Osteocyte (in vitro differentiated cells): ENCODE results near the gene EPB41L3. TPM values are rescaled to one million over a fixed set of nuclear protein-coding genes. Genes with fewer than 3 reads are reported as not detected.
A peak's percentile ranks its signal among the peaks of the same experiment; 100 is the strongest.

ENCODE experiments used
- DNase-seq: peaks from one replicate; pipeline ENCODE4 v3.0.0; 2021; ENCODE audit warnings: mixed read lengths; ENCODE audit not compliant: unreplicated experiment; ENCODE audit errors: extremely low spot score
- H3K27ac Mint-ChIP-seq: one replicate; pipeline ENCODE4 v1.8.0; 2021; ENCODE audit warnings: mild to moderate bottlenecking, mixed read lengths; ENCODE audit not compliant: unreplicated experiment
- H3K27me3 Mint-ChIP-seq: one replicate; pipeline ENCODE4 v1.8.0; 2021; ENCODE audit warnings: mixed read lengths; ENCODE audit not compliant: unreplicated experiment
- H3K36me3 Mint-ChIP-seq: one replicate; pipeline ENCODE4 v1.8.0; 2021; ENCODE audit warnings: mixed read lengths; ENCODE audit not compliant: unreplicated experiment
- H3K4me1 Mint-ChIP-seq: one replicate; pipeline ENCODE4 v1.8.0; 2021; ENCODE audit warnings: mixed read lengths; ENCODE audit not compliant: unreplicated experiment
- H3K4me3 Mint-ChIP-seq: one replicate; pipeline ENCODE4 v1.8.0; 2021; ENCODE audit warnings: mild to moderate bottlenecking, moderate library complexity, mixed read lengths; ENCODE audit not compliant: unreplicated experiment
- H3K9me3 Mint-ChIP-seq: one replicate; pipeline ENCODE4 v1.8.0; 2021; ENCODE audit warnings: mixed read lengths; ENCODE audit not compliant: unreplicated experiment
- total RNA-seq: library from RNA; stranded (reverse); gene quantifications from 2 replicates; pipeline ENCODE4 v1.2.1, GENCODE V29; 2021
- TF ChIP-seq, protein P1 (sequence below): fragments of 200-600 bp; sonication (generic); IDR thresholded peaks from 2 replicates; pipeline ENCODE4 v1.5.0; 2021; ENCODE audit warnings: antibody characterized with exemption, mild to moderate bottlenecking, moderate library complexity

EPB41L3 gene
- total RNA-seq, 1 donor from 2014 or later = 15.6 TPM

DNA sequence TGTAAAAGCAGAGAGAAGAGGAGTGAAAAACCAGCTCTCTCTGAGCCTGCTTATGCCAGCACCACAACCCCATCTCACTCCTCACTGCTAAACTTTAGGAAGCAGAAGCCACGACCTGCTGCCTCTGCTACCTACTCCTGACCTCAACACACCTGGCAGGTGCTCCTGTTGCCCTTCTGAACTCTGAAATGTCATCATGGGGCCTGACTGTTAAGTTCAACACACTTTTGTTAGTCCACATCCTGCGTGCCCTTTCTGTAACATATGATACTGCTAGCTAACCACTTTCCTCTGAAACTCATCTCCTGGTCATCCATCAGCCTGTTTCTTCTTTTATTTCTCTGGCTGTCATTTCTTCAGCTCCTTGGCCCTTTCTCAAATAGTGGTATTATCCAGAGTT lies 118.1 kb downstream of the EPB41L3 start:
- H3K4me1 Mint-ChIP-seq = no peaks in the 10 kb centered on the region
- no peaks in the 10 kb centered on the region for H3K36me3 Mint-ChIP-seq
- H3K9me3 Mint-ChIP-seq = no peaks in the 10 kb centered on the region
- H3K4me3 Mint-ChIP-seq = no peak overlapping the region
- TF ChIP-seq, protein P1, sequence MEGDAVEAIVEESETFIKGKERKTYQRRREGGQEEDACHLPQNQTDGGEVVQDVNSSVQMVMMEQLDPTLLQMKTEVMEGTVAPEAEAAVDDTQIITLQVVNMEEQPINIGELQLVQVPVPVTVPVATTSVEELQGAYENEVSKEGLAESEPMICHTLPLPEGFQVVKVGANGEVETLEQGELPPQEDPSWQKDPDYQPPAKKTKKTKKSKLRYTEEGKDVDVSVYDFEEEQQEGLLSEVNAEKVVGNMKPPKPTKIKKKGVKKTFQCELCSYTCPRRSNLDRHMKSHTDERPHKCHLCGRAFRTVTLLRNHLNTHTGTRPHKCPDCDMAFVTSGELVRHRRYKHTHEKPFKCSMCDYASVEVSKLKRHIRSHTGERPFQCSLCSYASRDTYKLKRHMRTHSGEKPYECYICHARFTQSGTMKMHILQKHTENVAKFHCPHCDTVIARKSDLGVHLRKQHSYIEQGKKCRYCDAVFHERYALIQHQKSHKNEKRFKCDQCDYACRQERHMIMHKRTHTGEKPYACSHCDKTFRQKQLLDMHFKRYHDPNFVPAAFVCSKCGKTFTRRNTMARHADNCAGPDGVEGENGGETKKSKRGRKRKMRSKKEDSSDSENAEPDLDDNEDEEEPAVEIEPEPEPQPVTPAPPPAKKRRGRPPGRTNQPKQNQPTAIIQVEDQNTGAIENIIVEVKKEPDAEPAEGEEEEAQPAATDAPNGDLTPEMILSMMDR = no peak
- H3K27me3 Mint-ChIP-seq = no peaks in the 10 kb centered on the region
- no peak for DNase-seq
- H3K27ac Mint-ChIP-seq = no peak overlapping the region

DNA sequence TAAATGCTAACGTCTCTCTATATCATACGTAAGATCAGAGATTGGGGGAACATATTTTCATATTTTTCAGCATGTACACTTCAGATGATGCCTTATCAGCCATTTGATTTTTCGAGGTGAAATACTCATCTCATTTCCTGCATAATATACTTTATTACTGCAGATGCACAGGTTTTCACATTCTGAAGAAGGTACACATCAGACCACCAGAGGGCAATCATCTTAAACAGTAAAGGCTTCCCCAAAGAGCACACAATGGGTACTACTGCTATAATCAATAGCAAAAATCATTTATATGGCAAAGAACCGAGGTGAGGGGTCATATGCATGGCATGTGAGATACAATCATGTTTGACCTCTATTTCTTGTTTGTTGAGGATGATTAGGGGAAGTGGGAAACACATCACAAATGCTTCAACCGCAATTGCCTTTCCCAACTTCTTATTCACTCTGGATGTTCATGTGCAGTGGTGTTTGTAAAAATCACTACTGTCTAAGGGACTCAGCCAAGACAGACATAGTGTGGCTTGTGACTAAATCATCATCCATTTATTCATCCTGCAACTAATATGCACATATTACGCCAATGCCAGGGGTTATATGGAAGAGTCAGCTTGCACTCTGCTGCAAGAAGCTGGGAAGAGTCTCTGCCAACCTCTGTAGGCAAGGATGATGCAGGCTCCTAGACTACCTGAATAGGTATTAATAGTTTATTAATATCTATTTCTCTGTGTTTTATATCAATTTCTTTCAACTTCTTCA lies 118.7 kb downstream of the EPB41L3 start:
- Mint-ChIP-seq H3K36me3 (no peaks in the 10 kb centered on the region), H3K4me3 (no peak overlapping the region), H3K9me3 (no peaks in the 10 kb centered on the region), H3K4me1 (no peaks in the 10 kb centered on the region), H3K27ac (no peak overlapping the region), H3K27me3 (no peaks in the 10 kb centered on the region)
- TF ChIP-seq, protein P1 = peak; percentile 69
- DNase-seq = no peak

DNA sequence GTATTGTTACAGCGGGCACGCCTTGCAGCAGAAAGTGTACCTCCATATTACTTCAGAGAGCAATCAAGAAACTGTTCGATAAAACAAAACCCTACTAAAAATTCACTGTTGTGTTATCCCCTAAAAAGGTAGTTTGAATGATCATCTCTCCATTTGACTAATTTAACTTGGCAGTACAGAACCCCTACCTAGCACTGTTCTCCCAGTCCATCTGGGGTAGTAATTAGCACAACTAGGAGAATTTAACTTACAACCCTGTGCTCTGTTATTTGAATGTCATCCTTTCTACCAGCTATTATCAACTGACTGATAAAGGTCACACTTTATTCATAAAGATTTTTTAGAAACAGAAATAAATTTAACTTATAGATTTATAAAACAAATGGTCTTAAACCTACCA lies 121.2 kb downstream of the EPB41L3 start:
- no peaks in the 10 kb centered on the region for H3K27me3 Mint-ChIP-seq
- no peaks in the 10 kb centered on the region for H3K9me3 Mint-ChIP-seq
- DNase-seq = no peak
- no peak overlapping the region for H3K27ac Mint-ChIP-seq
- H3K4me3 Mint-ChIP-seq = no peak overlapping the region
- TF ChIP-seq, protein P1 = no peak
- H3K4me1 Mint-ChIP-seq = no peaks in the 10 kb centered on the region
- H3K36me3 Mint-ChIP-seq = no peaks in the 10 kb centered on the region

DNA sequence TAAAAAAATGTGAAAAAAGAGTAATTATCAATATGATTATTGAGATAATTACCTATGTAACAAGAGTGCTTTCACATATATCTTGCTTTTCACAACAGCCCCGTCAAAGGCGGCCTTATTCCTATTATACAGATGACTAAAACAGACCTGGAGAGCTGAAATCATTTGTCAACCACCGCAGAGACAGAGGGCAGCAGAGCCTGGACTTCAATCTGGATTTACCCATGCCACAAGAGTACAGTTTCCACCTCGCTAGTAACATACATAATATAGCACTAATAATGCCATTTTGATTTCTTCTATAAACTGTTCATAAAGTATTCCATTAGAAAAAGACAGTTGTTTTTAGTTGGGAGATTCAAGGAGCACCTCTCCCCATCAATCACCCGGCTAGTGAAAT lies 121.8 kb downstream of the EPB41L3 start:
- no peaks in the 10 kb centered on the region for H3K36me3 Mint-ChIP-seq
- DNase-seq = no peak
- H3K27ac Mint-ChIP-seq = no peak overlapping the region
- H3K4me1 Mint-ChIP-seq = no peaks in the 10 kb centered on the region
- no peaks in the 10 kb centered on the region for H3K27me3 Mint-ChIP-seq
- TF ChIP-seq, protein P1 = no peak
- H3K9me3 Mint-ChIP-seq = no peaks in the 10 kb centered on the region
- H3K4me3 Mint-ChIP-seq = no peak overlapping the region

DNA sequence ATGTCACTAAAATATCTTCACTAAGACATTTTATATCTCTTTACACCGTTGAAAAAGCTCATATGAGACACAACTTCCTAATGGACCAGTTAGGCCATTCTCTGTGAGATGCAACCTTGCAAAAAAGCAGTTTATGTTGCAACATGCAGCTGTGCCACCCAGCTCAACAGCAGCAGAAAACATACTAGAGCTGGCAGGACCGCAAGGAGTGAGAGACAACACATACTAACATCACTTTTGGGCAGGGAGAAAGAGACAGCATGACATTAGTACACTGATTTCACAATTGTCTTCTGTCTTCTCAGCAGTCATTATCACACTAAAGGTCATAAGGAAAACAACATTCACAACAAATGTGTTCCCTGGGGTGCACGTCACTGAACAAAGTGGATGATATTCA lies 122.9 kb downstream of the EPB41L3 start:
- H3K36me3 Mint-ChIP-seq = no peaks in the 10 kb centered on the region

More for the DNA sequence above, 122.9 kb downstream of the EPB41L3 start:
- Mint-ChIP-seq H3K4me1 (no peaks in the 10 kb centered on the region), H3K27ac (no peak overlapping the region), H3K4me3 (no peak overlapping the region), H3K9me3 (no peaks in the 10 kb centered on the region), H3K27me3 (no peaks in the 10 kb centered on the region)
- TF ChIP-seq, protein P1 = no peak
- no peak for DNase-seq
